Coronary artery (tissue), 2 donors: ENCODE measurements around the gene KRTAP10-1.

ENCODE experiments used
- DNase-seq: peaks from one replicate; pipeline ENCODE4 v3.0.0-alpha.2; 2017; ENCODE audit warnings: low spot score
- H3K27ac ChIP-seq, 2 donors: fragments of 200-600 bp; sonication (generic); one replicate each; pipeline ENCODE4 v1.5.1; 2016 to 2019
- H3K4me3 ChIP-seq: fragments of 200-600 bp; sonication (generic); 2 replicates; pipeline ENCODE4 v1.5.1; 2016; ENCODE audit warnings: mild to moderate bottlenecking, moderate library complexity
- CTCF ChIP-seq: fragments of 200-600 bp; sonication (generic); IDR thresholded peaks from one replicate; pipeline ENCODE4 v1.5.1; 2019; ENCODE audit warnings: antibody characterized with exemption

Gene KRTAP10-1

GRCh38 chr21:44520326-44521300, 19.4 kb downstream of the KRTAP10-1 start:
- Histone ChIP-seq H3K4me3 (no peak overlapping the region), H3K27ac (no peak overlapping the region)
- TF ChIP-seq CTCF, result no peak
- DNase-seq, result no peak

DNA sequence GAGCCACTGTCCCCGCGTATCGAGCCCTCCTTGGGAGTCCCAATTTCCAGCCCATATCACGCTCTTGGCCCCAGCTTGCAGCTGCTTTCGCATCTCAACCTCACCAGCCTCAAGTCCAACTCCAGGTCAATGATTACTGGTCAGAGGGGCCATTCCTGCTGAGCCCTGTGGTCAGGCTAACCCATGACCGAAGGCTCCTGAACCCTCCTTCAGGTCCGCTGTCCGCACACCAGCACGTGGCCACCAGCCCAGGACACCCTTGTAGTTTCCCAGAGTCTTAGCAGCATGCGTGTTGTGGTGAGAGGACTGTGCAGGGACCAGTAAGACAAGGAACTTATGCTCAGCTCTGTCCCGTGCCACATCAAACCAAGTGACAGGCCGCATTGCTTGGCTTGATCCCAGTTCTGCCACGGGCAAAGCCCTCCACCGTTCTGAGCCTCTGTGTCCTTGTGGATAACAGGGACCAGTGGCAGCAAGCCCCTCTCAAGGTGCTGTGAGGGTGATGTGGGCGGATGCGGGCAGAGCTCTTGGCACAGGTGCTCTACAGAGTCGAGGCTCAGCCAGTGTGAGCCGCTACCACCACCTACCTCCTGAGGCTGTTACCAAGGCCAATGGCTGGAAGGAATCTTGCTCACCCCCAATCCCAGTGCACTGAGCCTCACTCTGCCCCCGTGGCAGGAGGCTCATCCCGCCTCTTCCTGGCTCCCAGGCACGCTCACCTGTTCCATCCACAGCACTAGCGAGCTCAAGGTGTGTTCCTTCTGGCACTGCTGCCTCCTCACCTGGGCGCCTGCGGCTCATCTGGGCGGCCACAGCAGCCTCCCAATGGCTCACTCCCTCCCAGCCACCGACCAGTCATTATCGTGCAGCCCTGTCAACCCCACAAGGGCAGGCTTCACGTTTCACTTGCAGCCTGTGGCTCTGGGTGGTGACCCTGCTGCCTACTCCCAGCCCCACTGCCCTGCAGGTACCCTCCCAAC, 20.4 kb downstream of the KRTAP10-1 start:
- Histone ChIP-seq H3K4me3 (no peak overlapping the region), H3K27ac (no peak overlapping the region)
- DNase-seq, result no peak
- no peak for TF ChIP-seq CTCF

DNA sequence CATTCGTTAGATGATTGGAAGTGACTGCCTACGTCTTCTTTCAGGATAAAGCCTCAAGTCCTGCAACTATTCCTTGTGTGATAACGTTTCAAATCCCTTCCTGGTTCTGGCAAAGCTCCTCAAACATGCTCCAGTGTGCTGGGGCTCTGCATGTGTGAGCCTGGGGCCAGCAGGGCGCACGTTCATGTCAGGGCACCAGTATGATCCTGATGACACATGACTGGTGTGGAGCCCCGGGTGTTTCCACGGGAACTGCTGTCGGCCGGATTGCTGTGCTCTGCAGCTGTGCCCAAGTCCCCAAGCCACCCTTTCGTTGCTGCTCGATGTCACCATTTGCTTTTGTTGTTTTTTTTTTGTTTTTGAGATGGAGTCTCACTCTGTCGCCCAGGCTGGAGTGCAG, 21.3 kb downstream of the KRTAP10-1 start:
- DNase-seq, result no peak
- TF ChIP-seq CTCF, result no peak

GRCh38 chr21:44517175-44517899, 22.7 kb downstream of the KRTAP10-1 start:
- H3K4me3 ChIP-seq, result no peak overlapping the region
- DNase-seq, result no peak
- H3K27ac ChIP-seq, result no peak overlapping the region
- no peak for TF ChIP-seq CTCF

More for the DNA sequence above, 21.3 kb downstream of the KRTAP10-1 start:
- Histone ChIP-seq H3K27ac (no peak overlapping the region), H3K4me3 (no peak overlapping the region)

GRCh38 chr21:44516828-44517174, 23.2 kb downstream of the KRTAP10-1 start:
- H3K27ac ChIP-seq, result no peak overlapping the region
- TF ChIP-seq CTCF, result no peak
- H3K4me3 ChIP-seq, result no peak overlapping the region
- no peak for DNase-seq

DNA sequence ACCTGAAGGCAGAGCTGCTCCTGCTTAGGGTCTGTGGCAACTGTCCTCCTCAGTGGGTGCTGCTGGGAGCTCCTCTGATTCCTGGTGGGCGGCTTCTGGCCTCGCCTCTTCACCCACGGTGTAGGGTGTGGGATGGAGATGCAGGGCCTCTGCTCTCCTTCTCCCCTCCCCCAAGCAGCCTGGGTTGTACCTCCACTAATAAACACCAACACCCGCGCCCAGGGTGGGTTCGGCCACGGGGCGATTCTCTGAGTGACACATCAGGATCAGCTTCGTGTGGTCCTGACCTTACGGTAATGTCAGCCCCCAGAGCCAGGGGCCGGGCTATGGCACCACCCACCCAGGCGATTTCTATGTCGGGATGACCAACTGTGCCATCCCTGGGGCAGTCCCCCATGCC, 23.7 kb downstream of the KRTAP10-1 start:
- Histone ChIP-seq H3K27ac (no peak overlapping the region), H3K4me3 (no peak overlapping the region)
- no peak for TF ChIP-seq CTCF
- DNase-seq, result no peak
